Esophagus squamous epithelium (tissue), 5 donors: Measurements from ENCODE around the gene MKNK2. TPM values are rescaled to one million over a fixed set of nuclear protein-coding genes. Genes with fewer than 3 reads are reported as not detected.

Experiments used
- DNase-seq: peaks from one replicate; lab custom pipeline; 2025; lab: John Stamatoyannopoulos, UW
- H3K27ac ChIP-seq, 4 donors: fragments of 200-600 bp; sonication (generic); one replicate each; pipeline ENCODE4 v1.5.1; 2016 to 2019; ENCODE audit warnings: mild to moderate bottlenecking in 1 of 4
- H3K27me3 ChIP-seq, 4 donors: fragments of 200-600 bp; sonication (generic); 1 replicate in 3 of 4; 2 replicates in 1 of 4; pipeline versions ENCODE4 v1.5.1 to v1.6.0; 2017 to 2021; ENCODE audit warnings: antibody characterized with exemption in 1 of 4
- H3K36me3 ChIP-seq, 3 donors: fragments of 200-600 bp; sonication (generic); one replicate each; pipeline ENCODE4 v1.5.1; 2016 to 2019
- H3K4me1 ChIP-seq, 3 donors: fragments of 200-600 bp; sonication (generic); one replicate each; pipeline ENCODE4 v1.5.1; 2017 to 2019
- H3K4me3 ChIP-seq, 4 donors: fragments of 200-600 bp; sonication (generic); 1 replicate in 3 of 4; 2 replicates in 1 of 4; pipeline ENCODE4 v1.5.1; 2016 to 2019; ENCODE audit warnings: mild to moderate bottlenecking in 2 of 4, moderate library complexity in 1 of 4
- H3K9me3 ChIP-seq, 3 donors: fragments of 200-600 bp; sonication (generic); one replicate each; pipeline ENCODE4 v1.5.1; 2016 to 2019
- POLR2A ChIP-seq, 4 donors: fragments of 450-650 bp; IDR thresholded peaks; one replicate each; pipeline ENCODE4 v1.6.1; 2017; ENCODE audit warnings: antibody characterized with exemption in 4 of 4, mild to moderate bottlenecking in 4 of 4, moderate library complexity in 3 of 4
- WGBS, 2 donors: methylation state at CpG; one replicate each; pipeline ENCODE4 v1.1.5; 2018; 5-methylcytosine and 5-hydroxymethylcytosine counted together
- intact Hi-C: fragments of 100-400 bp; cut with DNase I; formaldehyde crosslinking; loops from one replicate; pipeline ENCODE4 v1.15.0; 2022
- total RNA-seq, 4 donors: library from RNA; depleted of rRNA; stranded (reverse); fragments of >200 nt; gene quantifications; one replicate each; pipeline ENCODE4 v1.1.0, GENCODE V29; 2016
- TF ChIP-seq, protein P1 (sequence below), 6 experiments: fragments of 450-650 bp in 4 of 6; fragments of 200-600 bp in 2 of 6; sonication (generic) in 2 of 6; IDR thresholded peaks; one replicate each; pipeline ENCODE4 v1.5.1; 2016 to 2019; ENCODE audit warnings: antibody characterized with exemption in 6 of 6, mild to moderate bottlenecking in 4 of 6, moderate library complexity in 4 of 6
- donor health status: DM: yes; HTN: yes; CAD: no.

Gene MKNK2
- total RNA-seq, 4 donors from 2014 or later = 147 to 300 (median 189) TPM

DNA sequence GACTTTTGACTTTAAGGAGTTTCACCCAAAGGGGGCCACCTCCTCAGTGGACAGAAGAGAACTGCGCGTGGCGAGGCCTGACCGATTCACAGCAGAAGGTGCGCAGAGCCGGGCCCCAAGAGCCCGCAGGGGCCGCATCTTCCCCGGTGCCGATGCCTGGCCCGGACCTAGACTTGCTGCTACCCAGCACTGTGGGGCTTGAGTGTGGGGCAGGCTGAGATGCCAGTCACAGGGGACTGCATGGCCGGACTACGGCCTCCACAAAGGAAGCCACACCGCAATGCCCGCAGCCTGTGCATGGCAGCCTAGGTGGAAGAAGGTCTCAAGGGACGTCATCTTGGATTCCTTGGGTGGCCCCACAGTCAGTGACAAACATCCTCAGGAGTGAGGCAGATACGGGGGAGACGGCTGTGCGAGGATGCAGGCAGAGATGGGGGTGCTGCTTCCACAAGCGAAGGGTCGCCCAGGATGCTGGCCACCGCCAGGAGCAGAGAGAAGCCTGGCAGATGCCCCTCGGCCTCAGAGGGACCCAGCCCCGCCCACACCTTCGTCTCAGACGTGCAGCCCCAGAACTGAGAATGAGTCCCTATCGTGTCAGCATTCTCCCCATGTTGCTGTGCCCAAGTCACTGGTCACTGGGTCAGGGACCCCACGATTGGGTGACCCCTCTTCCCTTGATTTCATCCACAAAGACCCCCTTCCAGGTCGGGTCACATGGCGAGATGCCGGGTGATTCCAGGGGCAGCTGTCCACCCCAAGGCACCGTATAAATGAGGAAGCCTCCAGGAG is 28.2 kb upstream of the MKNK2 start:
- TF ChIP-seq, protein P1, sequence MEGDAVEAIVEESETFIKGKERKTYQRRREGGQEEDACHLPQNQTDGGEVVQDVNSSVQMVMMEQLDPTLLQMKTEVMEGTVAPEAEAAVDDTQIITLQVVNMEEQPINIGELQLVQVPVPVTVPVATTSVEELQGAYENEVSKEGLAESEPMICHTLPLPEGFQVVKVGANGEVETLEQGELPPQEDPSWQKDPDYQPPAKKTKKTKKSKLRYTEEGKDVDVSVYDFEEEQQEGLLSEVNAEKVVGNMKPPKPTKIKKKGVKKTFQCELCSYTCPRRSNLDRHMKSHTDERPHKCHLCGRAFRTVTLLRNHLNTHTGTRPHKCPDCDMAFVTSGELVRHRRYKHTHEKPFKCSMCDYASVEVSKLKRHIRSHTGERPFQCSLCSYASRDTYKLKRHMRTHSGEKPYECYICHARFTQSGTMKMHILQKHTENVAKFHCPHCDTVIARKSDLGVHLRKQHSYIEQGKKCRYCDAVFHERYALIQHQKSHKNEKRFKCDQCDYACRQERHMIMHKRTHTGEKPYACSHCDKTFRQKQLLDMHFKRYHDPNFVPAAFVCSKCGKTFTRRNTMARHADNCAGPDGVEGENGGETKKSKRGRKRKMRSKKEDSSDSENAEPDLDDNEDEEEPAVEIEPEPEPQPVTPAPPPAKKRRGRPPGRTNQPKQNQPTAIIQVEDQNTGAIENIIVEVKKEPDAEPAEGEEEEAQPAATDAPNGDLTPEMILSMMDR (IDR thresholded peaks at IDR 0.05) = no peak
- no peak for TF ChIP-seq POLR2A (IDR thresholded peaks at IDR 0.05)
- Histone ChIP-seq H3K4me1 (peaks cover 16 to 56% (median 24%) of the 10 kb centered on the region in 3 donors), H3K27me3 (no peaks in the 10 kb centered on the region), H3K27ac (no peak overlapping the region), H3K9me3 (no peaks in the 10 kb centered on the region), H3K36me3 (peaks cover 31 to 96% (median 39%) of the 10 kb centered on the region in 3 donors), H3K4me3 (no peak overlapping the region)
- no peak for DNase-seq
- intact Hi-C loops = loop anchor here (10.0 kb wide), 1 partner anchor 164 kb away; no protein-coding TSS in a partner anchor
- WGBS, 2 donors = 80 to 82% methylated on average over 12 to 18 of the region's 32 CpGs

DNA sequence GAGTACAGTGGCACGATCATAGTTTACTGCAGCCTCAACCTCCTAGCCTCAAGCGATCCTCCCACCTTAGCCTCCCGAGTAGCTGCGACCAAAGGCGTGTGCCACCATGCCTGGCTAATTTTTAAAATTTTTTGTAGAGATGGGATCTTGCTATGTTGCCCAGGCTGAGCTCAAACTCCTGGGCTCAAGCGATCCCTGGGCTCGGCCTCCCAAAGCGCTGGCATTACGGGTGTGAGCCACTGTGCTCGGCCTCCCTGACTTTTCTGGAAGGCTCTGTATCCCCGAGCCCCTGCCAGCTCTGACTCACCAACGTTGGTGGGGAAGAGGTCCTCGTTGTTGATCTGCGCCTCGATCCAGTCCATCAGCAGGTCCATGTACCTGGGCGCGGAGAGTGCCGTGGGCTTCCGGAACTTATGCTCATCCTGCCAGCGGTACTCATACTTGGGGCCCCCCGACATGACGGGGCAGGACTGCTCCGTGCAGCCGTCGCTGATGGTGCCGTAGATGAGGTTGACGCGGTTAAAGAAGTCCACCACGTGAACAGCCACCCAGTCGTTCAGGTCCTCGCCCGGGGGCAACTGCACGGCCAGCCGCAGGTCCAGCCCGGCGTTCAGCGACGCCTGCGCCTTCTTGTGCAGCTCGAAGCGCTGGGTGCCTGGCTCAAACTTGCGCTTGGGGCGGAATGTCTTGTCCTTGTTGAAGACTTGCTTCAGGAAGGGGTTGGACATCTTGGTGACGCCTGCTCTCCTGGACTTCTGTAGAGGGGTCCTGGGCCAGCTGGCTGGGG is 27.0 kb upstream of the MKNK2 start:
- H3K27ac ChIP-seq = no peak overlapping the region
- intact Hi-C loops = loop anchor here (10.0 kb wide), 1 partner anchor 163 kb away; no protein-coding TSS in a partner anchor
- H3K36me3 ChIP-seq = peaks cover 40 to 97% (median 42%) of the 10 kb centered on the region in 3 donors
- peaks cover 16 to 49% (median 16%) of the 10 kb centered on the region in 3 donors for H3K4me1 ChIP-seq
- no peaks in the 10 kb centered on the region for H3K9me3 ChIP-seq
- H3K4me3 ChIP-seq = no peak overlapping the region
- H3K27me3 ChIP-seq = no peaks in the 10 kb centered on the region
- DNase-seq = no peak
- 95 to 96% methylated on average over 19 to 25 of the region's 44 CpGs for WGBS, 2 donors
- TF ChIP-seq, protein P1 (IDR thresholded peaks at IDR 0.05) = no peak
- no peak for TF ChIP-seq POLR2A (IDR thresholded peaks at IDR 0.05)

DNA sequence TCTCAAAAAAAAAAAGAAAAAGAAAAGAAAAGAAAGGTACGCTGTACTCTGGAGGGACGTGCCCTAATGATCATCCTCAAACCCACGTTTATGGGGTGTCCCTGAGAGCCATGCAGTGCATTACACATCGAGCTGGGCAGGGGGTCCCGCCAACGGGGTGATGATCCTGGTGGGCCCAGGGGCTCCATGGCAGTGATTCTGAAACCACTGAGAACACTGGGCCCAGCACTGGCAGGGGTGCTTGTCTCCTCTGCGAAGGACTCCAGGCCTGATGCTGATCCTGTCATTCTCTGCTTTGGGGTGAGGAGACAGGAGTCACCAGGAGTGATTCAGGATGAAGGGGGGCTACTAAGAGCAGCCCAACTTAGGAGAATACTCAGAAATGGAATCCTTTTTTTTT is 26.4 kb upstream of the MKNK2 start:
- Histone ChIP-seq H3K9me3 (no peaks in the 10 kb centered on the region), H3K4me1 (peaks cover 15 to 43% (median 16%) of the 10 kb centered on the region in 3 donors), H3K27me3 (no peaks in the 10 kb centered on the region), H3K4me3 (no peak overlapping the region), H3K27ac (no peak overlapping the region), H3K36me3 (peaks cover 46 to 97% (median 48%) of the 10 kb centered on the region in 3 donors)
- TF ChIP-seq POLR2A (IDR thresholded peaks at IDR 0.05) = no peak
- TF ChIP-seq, protein P1 (IDR thresholded peaks at IDR 0.05) = no peak
- intact Hi-C loops = loop anchor here (10.0 kb wide), 1 partner anchor 163 kb away; no protein-coding TSS in a partner anchor
- WGBS, 2 donors = 90 to 93% methylated on average over 7 of the region's 7 CpGs
- no peak for DNase-seq

DNA sequence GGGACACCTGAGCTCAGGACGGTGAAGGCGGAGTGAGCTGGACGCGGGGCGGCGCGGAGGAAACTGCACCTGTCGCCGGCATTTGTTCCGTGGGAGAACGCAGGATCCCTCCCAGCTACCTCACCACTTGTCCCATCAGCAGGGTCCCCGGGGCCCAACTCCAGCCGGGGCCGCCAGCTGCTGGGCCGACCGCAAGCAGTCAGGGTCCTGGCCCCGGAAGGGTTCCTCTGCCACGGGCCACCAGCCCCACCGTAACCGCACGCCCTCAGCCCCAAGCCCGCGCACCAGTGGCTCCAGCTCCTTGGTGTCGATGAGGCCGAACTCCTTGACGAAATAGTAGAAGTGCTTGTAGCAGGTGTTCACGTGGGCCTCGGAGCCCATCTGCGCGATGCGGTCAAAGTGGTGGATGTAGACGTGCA is 25.5 kb upstream of the MKNK2 start:
- peaks cover 50 to 98% (median 53%) of the 10 kb centered on the region in 3 donors for H3K36me3 ChIP-seq
- intact Hi-C loops = loop anchor here (10.0 kb wide), 1 partner anchor 162 kb away; no protein-coding TSS in a partner anchor
- no peak for DNase-seq
- WGBS, 2 donors = 93 to 94% methylated on average over 19 to 22 of the region's 32 CpGs
- no peak overlapping the region for H3K4me3 ChIP-seq
- H3K4me1 ChIP-seq = peaks cover 8 to 34% (median 16%) of the 10 kb centered on the region in 3 donors
- H3K9me3 ChIP-seq = no peaks in the 10 kb centered on the region
- H3K27ac ChIP-seq = no peak overlapping the region
- TF ChIP-seq POLR2A (IDR thresholded peaks at IDR 0.05) = no peak
- TF ChIP-seq, protein P1 (IDR thresholded peaks at IDR 0.05) = no peak
- H3K27me3 ChIP-seq = no peaks in the 10 kb centered on the region
